GM18517 (cell line): ENCODE measurements around the gene DCANP1.

ENCODE experiments used
- ATAC-seq: cut with Tn5 transposase; IDR thresholded peaks from one replicate; pipeline ENCODE4 v1.9.1; 2021; ENCODE audit warnings: mild to moderate bottlenecking, moderate library complexity; ENCODE audit not compliant: unreplicated experiment

Gene DCANP1

DNA sequence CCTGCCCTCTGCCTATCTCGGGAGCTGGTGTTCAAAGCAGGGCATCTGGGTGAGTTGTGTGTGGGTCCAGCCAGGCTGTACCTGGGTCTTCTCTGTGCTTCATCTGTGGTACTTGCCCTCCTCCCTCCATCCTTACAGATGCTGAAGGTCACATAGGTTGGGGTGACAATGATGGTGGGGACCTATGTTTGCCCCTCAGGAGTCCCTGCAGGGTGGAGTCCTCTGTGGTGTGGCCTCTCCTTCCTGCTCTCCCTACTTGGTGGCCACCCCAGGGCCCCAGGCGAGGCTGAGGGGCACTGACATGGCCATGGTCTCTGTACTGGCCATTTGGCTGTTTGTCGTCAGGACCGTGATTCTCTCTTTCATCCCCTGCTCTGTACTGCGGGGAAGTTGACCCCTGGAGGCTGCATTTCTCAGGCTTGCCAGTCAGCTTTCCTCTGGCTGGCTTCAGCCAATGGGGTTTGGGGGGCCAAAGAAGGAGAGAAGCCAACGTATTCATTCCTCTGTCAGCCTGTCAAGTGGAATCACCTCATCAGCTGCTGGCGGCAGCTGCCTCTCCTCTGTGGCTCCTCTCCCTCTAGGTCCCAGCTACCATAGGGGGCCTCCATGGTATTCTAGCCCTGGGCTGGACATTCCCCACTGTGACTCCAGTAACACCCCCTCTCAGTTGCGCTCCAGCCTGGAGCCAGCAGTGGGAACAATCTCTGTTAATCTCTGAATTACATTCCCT lies 4.6 kb downstream of the DCANP1 start:
- ATAC-seq, result no peak

DNA sequence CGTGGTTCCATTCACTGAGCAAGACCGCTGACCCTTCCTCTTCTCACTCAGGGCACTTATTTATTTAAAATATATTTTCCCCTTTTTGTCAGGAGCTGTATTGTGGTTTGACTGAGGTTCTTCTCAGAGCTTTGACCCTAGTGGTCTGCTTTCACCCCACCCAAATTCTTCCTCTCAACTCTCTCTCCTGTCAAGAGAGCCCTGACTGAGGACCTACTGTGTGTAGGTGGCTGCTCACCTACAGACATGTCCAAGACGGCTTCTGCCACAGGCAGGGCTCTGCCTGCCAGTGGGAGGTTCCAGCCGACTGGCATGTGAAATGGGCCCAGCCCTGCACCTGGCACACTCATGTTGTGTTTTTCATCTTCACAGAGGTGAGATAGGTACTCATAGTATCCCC lies 5.2 kb downstream of the DCANP1 start:
- ATAC-seq, result no peak

DNA sequence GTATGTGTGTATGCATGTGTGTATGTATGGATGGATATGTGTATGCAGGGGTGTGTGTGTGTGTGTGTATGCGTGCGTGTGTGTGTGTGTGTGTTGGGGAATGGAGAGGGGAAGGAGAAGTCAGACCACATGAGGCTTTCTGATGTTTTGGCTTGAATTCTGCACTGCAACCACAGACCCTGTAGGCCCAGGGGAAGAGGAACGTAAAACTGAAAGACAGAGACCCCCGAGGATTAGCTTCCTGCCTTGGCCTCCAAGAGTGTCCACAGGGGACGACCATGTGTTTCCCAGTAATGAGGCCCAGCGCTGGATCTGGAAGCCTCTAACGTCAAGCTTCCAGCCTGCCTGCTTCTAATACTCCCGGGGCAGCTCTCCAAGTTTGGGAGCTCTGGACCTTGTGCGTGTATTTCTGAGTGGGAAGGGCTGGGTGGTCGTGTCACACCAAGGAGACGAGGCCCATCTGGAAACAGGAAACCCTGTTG lies 5.8 kb downstream of the DCANP1 start:
- ATAC-seq, result no peak

DNA sequence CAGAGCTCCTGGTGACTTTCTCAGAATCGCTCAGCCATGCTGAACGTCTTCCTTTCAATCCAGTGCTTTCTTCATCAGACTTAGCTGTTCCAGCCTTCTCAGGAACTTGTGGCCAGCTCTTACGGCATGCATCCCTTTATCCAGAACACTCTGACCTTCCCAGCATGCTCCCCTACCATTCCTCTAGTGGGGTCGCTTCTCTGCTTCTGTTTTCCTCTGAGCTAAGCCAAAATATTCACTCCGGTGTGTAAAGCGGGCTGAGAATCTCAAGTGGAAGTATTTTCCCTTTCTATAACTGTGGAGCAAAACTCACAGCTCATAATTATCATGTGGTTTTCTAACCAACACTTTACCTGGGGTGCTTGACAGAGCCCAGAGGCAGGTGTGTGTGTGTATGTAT lies 6.2 kb downstream of the DCANP1 start:
- no peak for ATAC-seq

DNA sequence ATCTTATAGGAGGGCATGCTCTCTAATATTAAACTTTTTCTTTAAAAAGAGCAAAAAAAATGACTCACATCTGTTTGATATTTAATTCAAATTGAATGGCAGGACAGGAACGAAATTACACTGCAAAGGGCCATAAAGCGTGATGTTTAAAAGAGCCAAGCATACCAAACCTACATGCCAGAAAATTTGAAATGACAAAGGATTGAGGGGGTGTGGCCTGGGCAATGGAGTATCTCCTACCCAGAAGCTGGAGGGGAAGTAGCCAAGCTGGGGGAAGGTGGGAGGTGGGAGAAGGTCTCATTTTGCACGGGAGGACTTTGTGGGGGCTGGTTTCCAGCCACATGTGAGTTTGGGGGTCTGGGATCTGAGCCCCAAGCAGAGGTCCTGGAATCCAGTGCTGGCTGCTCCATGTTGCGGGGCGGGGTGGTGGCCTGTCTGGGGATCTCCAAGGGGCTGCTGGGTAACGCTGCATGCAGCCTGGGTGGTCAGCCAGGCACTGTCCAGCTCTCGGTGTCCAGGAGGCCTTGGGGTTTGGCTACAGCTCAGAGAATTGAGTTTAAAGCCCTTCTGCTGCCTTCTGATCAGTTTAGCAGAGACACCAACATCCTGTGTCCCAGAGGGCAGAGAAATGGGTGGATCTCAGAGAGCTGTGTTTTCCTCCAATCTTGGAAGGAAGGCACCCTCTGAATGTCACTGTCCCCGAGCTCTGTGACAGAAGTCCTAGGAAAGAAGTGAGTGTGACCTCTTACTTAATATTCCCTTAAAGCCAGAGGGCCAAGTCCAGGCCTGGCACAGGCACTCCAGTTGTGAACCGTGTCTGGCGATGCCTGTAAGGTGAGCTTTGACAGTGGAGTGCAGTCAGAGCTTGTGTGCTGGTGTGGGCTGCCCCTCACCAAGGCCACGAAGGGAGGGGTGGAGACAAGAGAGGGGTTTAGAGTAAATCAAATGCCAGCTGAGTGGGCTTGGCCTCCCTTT lies 7.6 kb downstream of the DCANP1 start:
- ATAC-seq, result no peak

DNA sequence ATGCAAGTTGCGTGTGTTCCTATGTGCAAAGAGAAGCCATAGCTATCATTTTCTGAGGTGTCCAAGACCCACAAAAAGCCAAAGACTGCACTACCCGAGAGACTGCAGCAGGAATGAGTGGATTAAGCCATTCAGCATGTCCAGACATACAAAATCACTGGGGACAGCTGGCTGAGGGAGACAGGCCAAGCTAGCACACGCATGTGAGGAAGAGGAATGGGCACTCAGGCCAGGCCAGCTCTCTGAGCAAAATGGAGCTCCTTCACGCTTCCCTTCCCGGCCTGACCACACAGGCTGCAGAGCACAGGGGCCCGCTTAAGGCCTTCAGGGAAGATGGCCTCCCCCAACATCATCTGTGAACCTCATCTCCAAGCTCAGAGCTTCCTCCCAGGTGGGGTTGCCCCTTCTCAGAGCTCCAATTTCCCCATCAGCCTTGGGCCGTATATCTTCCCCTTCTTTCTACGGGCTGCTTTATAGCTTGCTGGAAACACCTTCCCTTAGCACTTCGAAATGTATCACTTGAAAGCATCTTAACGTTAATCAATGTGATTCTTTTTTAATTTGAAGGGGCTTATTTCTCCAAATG lies 8.4 kb downstream of the DCANP1 start:
- no peak for ATAC-seq

DNA sequence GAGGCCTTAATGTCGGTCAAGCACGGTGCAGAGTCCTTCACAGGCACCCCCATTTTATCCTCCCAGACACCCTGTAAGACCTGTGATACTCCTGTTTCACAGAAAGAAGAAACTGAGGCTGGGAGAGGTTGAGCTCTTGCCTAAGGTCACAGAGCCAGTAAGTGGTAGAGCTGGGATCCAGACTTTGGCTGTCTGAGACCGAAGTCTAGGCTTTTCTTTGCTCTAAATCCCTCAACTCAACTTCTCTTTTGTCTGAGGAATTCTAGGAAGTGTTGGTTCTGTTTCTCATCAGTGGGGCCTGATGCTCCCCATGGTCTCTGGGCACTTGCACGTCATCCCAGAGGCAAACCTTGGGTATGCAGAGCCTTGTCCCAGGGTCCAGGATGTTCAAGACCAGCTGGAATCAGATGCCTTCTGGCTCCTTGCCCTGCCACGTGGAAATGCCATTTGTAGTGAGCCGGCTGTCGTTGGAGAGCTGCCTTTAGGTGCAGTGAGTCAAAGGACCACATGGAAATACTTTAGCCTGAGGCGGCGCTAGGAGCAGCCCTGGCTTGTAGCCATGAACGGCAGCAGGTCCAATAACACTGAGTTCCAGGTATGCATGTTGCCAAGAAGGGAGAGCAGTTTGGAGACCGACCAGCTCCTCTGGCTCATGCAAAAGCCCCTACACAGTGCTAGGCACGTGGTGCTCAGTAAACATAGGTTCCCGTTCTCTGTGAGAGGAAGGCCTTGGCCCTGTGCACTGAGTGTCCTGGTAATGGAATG lies 9.2 kb downstream of the DCANP1 start:
- ATAC-seq, result no peak

DNA sequence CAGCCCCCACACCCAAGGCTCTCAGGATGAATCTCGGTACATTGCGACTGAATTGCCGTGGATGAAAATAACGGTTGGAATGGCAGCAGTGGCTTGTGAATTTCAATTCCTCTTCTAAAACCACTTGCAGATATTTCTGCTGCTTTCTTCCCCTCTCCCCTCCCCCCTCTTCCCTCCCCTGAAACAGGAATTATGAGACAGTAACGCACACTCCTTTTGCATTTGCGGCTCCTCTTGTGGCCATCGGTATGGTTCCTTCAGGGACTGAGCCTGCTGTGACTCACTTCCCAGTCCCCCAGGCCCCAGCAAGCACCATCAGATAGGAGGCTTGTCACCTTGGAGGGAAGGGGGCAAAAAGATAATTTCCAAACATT lies 9.7 kb downstream of the DCANP1 start:
- ATAC-seq, result no peak

DNA sequence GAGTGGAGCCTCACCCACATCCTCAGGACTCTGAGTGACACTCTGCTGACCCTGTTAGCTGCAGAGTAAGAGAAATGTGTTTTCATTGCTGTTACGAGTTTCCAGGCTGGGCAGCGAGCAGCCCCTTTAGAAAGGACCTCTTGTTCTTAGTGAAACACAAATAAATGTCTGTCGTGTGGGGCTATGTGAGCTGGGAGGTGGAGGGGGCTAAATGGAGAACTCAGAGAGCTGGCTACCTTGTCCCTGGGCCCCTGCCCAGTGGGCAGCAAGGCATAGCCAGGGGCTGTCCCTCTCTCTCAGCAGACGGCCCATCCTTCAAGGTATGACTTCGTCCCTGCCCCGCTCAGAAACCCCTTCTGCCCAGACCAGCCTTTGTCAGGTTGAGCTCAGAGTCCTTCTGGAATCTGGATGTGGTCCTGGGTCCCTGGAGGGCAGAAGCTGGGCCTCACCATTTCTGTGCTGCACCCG lies 10.2 kb downstream of the DCANP1 start:
- ATAC-seq, result no peak

DNA sequence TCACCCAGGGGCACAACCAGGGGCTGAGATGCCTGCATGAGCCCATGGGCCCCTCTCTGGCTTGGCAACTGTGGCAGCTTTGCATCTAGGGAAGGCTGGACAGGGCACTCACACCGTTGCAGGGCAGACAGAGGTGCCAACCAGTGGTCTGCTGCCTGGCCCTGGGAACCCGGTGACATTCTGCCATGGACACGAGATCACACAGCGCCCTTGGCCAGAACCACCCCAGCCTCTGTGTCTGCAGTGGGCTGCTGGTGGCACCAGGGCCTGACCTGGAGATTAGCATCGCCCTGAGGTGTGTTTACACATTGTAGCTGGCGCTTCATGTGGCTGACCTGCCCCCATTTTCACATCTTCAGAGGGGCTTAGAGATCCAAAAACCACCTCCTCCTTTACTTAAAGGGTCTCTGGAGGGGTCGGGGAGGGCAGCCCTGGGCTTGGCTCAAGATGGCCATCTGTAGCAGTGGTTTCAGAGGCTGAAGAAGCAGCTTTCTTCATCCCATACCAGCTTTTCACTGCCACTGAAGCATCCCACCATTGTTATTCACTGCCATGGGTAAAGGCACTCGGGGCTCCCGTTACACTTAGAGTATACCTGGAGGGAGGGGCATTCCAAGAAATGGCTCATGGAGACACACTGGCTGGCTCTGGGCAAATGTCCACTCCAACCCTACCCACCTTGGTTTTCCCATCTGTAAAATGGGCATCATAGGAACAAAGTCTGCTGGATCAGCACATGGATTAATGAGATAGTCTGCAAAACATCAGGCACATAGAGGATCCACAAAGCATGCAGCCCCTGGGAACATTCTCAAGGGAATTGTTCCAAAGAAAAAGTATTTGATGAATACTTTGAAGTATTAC lies 11.4 kb downstream of the DCANP1 start:
- no peak for ATAC-seq

DNA sequence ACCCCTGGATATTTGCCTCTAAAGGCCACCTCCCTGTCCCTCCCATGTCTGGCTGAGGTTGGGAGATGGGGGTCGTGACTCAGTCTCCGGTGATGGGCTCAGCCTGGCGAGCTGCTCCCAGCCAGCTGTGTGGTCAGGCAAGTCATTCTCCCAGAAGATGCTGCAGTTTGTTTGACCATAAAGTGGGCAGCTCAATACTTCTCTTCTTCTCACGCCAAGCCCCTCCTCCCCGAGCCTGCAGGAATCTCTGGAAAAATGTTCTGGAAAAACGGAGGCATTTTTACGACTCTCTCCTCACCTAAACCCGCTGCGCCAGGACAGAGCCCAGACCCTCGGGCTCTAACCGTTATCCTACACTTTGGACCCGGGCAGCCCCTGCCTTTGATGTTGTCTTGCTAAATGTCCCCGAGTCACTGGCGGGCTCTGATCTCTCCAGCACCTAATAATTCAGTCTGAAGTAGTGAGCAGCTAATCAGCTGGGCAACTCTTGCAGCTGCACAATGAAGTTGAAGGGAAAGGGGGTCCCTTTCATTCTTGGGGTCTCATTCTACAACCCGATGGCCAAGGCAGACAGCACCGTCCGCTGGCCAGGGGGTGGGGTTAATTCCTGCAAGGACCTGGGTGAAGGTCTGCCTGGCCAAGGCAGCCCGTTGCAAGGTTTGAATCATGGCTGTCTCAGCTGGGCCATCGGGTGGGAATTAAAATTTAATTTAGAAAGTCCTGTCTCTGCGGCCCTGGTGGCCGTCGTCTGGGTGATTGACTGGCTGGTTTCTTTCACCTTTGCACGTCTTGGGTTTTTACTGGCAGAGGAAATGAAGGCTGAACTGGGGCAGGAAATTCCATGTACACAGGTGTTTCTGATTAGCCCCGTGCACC lies 12.3 kb downstream of the DCANP1 start:
- no peak for ATAC-seq

DNA sequence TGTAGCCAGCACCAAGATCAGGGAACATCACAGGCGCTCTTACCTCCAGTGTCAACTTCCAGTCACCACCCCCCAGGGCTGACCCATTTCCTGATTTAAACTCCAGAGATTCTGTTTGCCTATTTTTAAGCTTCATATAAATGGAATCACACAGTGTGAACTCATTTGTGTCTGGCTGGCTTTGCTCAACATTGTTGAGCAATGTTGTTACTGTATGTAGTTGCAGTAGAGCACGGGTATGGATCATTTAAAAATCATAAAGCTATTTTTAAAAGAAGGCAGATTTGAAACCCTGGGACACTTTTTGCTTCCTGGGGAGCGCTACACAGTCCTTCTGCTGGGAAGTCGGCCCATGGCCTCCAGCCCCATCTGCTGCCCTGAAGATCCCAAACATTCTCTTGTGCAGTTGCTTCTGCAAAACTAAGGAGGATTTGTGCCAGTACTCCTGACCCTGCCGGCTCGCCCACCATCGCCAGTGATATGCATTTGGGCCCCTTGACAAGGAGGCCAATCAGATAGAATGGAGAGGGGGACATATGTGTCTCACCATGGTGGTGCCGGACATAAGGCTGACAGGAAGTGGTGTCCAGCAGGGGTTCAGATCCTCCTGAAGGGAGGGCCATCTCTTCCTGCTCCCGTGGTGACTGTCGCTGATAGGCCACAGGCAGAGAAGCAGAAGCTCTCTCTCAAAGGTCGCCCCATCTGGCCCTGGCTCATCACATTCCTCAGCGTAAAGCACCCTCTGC lies 13.3 kb downstream of the DCANP1 start:
- no peak for ATAC-seq

DNA sequence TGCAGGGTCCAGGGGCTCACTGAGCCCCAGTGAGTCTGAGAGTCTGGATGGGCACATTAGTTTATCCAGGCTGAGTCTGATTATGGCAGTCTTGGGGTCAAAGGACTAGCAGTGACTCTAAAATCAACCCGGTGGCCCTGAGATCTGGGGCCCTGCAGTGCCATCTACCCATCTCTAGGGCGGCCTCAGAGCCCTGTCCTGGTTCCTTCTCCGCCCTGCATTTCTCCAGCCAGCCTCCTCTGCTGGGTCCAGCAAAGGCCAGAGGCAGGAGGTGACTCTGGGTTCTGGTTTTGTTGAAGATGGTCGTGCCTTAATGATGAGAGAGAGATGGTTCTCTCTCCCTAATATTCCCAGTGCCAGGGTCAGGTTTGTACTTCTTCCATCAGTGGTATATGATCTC lies 15.0 kb downstream of the DCANP1 start:
- ATAC-seq, result no peak

DNA sequence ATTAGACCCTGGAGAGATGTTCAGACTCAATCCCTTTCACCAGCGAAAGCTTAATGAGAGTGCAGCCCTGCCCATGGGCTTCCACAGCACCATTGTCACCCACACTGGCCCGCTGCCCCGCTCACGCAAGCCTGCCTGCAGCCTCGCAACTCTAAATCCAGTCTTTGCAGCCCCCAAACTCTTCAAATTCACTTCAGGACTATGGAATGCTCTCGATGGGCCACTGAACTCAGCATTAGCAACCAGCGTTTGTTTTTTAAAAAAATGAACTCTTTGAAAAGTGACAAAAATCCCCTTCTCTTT lies 17.1 kb downstream of the DCANP1 start:
- ATAC-seq, result no peak

DNA sequence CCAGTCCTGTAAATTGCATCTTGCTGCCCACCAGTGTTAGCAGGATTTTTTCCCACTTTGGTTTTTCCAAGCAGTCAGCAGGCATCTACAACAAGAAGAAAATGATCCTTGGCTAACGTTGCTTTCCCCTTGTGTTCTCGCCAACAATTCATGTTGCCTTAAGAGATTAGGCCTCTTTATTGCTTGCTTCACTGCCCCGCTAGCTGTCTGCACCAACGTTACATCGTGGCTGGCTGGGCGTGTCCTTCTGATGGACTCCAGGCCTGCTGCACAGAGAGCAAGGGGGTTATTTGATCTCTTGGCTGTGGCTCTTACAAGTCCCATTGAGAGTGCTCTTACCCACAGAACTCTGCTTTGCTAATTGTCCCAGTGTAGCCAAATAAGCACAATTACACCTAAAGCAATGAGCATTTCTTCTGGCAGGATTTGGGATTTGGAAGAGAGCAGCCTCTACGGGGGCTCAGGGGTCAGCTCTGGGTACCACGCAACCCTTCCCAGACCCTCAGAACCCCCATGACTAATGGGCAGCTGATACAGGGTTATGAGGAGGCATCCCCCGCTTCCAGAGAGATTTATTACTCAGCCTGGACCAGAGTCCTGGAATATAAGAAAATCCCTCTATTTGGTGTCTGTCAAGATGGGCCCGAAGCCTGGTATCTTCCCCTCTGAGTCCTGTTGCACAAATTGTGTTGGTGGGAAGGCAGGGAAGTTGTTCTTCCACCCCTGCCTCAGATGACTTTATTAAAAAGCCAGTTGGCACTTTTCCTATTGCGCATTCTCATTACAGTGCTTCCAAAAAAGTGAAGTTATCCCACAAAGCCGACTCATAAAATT lies 17.6 kb downstream of the DCANP1 start:
- no peak for ATAC-seq

DNA sequence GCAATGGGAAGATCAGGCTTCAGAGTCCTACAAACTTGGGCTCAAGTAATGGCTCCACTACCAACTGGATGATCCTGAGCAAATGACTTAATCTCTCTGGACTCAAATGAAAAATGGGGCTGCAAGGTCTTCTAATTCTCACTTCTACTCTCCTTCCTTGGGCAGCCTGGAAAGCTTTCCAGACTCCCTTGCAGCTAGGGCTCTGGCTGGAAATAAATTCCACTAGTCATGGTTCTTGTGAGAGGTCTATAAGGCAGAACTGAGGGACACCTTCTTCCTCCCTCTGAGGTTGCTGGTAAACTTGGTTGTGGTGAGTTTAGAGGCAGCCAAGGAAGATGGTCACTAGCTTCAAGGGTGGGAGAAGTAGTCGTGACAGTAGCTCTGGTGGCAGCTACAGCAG lies 18.6 kb downstream of the DCANP1 start:
- ATAC-seq, result no peak
